ENCODE data around the gene SPRY2. TPM values are rescaled to one million over a fixed set of nuclear protein-coding genes. Genes with fewer than 3 reads are reported as not detected.

The SPRY2 gene, protein sequence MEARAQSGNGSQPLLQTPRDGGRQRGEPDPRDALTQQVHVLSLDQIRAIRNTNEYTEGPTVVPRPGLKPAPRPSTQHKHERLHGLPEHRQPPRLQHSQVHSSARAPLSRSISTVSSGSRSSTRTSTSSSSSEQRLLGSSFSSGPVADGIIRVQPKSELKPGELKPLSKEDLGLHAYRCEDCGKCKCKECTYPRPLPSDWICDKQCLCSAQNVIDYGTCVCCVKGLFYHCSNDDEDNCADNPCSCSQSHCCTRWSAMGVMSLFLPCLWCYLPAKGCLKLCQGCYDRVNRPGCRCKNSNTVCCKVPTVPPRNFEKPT
- total RNA-seq, result 36.2 TPM

GRCh38 chr13:80341101-80341755 is at the start of gene SPRY2:
TSS of gene SPRY2 (minus strand) at chr13:80341126. CDS start at chr13:80337705, 3,421 bp downstream.

Small RNA genes within 50 kb of the gene (small RNA-seq; reads per million reads assigned to genes)
- 0.10 reads per million for gene RNU6-61P

Data from diencephalon (tissue), 1 donor.